Peyer's patch (tissue), 4 donors: ENCODE results near the gene FUT9.

Source experiments
- CTCF ChIP-seq, 6 experiments: fragments of 450-650 bp in 4 of 6; fragments of 200-600 bp in 2 of 6; sonication (generic) in 1 of 6; IDR thresholded peaks; one replicate each; pipeline ENCODE4 v1.5.1; 2017 to 2019; ENCODE audit warnings: antibody characterized with exemption in 6 of 6, mild to moderate bottlenecking in 3 of 6, moderate library complexity in 1 of 6
- POLR2A ChIP-seq, 2 donors: fragments of 450-650 bp; IDR thresholded peaks; one replicate each; pipeline ENCODE4 v1.5.1; 2017; ENCODE audit warnings: antibody characterized with exemption in 2 of 2, mild to moderate bottlenecking in 2 of 2, moderate library complexity in 2 of 2

DNA sequence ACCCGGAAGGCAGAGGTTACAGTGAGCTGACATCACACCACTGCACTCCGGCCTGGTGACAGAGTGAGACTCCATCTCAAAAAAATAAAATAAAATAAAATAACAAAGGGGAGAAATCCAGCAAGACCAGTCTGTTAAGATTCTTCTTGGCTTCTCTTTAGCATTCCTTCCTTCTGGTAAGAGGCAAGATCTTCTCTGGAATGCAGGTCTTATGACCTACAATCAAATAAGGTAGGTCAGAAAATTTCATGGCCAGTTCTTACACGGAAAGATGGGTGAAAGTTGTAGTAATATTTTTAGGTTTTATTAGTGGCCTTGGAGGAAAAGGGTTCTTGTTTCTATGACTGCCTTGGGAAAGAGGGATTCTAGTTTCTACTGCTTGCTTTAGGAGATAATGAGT, 180.9 kb downstream of the FUT9 start:
- TF ChIP-seq CTCF (IDR thresholded peaks at IDR 0.05) (no peak), POLR2A (IDR thresholded peaks at IDR 0.05) (no peak)
